ENCODE results near the gene TBC1D14. TPM values are rescaled to one million over a fixed set of nuclear protein-coding genes. Genes with fewer than 3 reads are reported as not detected.
"Not testable (repeated sequence)": the region's sequence is repeated elsewhere in the genome, so short reads cannot be mapped to it uniquely, and the experiment has no call there.

TBC1D14 gene
- total RNA-seq, 1 donor from 2014 or later = 61.8 TPM

- no peaks in the 10 kb centered on the region for H3K27me3 Mint-ChIP-seq
- no peak for DNase-seq (ENCODE audit: low spot score, unreplicated experiment)
- no peak overlapping the region for H3K27ac Mint-ChIP-seq
- H3K9me3 Mint-ChIP-seq (ENCODE audit: low read depth) = no peaks in the 10 kb centered on the region
- H3K36me3 Mint-ChIP-seq (ENCODE audit: insufficient read depth) = peaks cover 7% of the 10 kb centered on the region
- peaks cover 8% of the 10 kb centered on the region for H3K4me1 Mint-ChIP-seq (ENCODE audit: low read depth)
- no peak for TF ChIP-seq CTCF (IDR thresholded peaks at IDR 0.05; ENCODE audit: unreplicated experiment)
- H3K4me3 Mint-ChIP-seq (ENCODE audit: low read depth) = no peak overlapping the region
These were observed 19.3 kb upstream of the TBC1D14 start for GRCh38 chr4:6890358-6890757.

GRCh38 chr4:6890971-6891370 lies 18.7 kb upstream of the TBC1D14 start:
- H3K27ac Mint-ChIP-seq; H3K9me3 Mint-ChIP-seq (ENCODE audit: low read depth); H3K4me3 Mint-ChIP-seq (ENCODE audit: low read depth); DNase-seq (ENCODE audit: low spot score, unreplicated experiment); H3K36me3 Mint-ChIP-seq (ENCODE audit: insufficient read depth); H3K27me3 Mint-ChIP-seq; H3K4me1 Mint-ChIP-seq (ENCODE audit: low read depth): not testable (repeated sequence)

- peaks cover 8% of the 10 kb centered on the region for H3K4me1 Mint-ChIP-seq (ENCODE audit: low read depth)
- H3K9me3 Mint-ChIP-seq (ENCODE audit: low read depth) = no peaks in the 10 kb centered on the region
- H3K27me3 Mint-ChIP-seq = no peaks in the 10 kb centered on the region
- H3K27ac Mint-ChIP-seq = no peak overlapping the region
- TF ChIP-seq CTCF (IDR thresholded peaks at IDR 0.05; ENCODE audit: unreplicated experiment) = no peak
- DNase-seq (ENCODE audit: low spot score, unreplicated experiment) = no peak
- H3K36me3 Mint-ChIP-seq (ENCODE audit: insufficient read depth) = peaks cover 6% of the 10 kb centered on the region
- H3K4me3 Mint-ChIP-seq (ENCODE audit: low read depth) = no peak overlapping the region
These were observed 18.0 kb upstream of the TBC1D14 start for GRCh38 chr4:6891436-6892170.

GRCh38 chr4:6892190-6892908 lies 17.3 kb upstream of the TBC1D14 start:
- Mint-ChIP-seq H3K27me3 (no peaks in the 10 kb centered on the region), H3K9me3 (ENCODE audit: low read depth) (no peaks in the 10 kb centered on the region), H3K36me3 (ENCODE audit: insufficient read depth) (peaks cover 6% of the 10 kb centered on the region), H3K4me1 (ENCODE audit: low read depth) (peaks cover 8% of the 10 kb centered on the region), H3K4me3 (ENCODE audit: low read depth) (no peak overlapping the region), H3K27ac (peak overlapping the region; percentile 64)
- no peak for DNase-seq (ENCODE audit: low spot score, unreplicated experiment)
- TF ChIP-seq CTCF (IDR thresholded peaks at IDR 0.05; ENCODE audit: unreplicated experiment) = no peak

- Mint-ChIP-seq H3K27ac (peak overlapping the region; percentile 64), H3K9me3 (ENCODE audit: low read depth) (no peaks in the 10 kb centered on the region), H3K27me3 (no peaks in the 10 kb centered on the region), H3K36me3 (ENCODE audit: insufficient read depth) (peaks cover 6% of the 10 kb centered on the region), H3K4me1 (ENCODE audit: low read depth) (peaks cover 8% of the 10 kb centered on the region), H3K4me3 (ENCODE audit: low read depth) (no peak overlapping the region)
- no peak for DNase-seq (ENCODE audit: low spot score, unreplicated experiment)
- no peak for TF ChIP-seq CTCF (IDR thresholded peaks at IDR 0.05; ENCODE audit: unreplicated experiment)
These were observed 16.8 kb upstream of the TBC1D14 start for GRCh38 chr4:6892909-6893202.

Measured in progenitor cell of endocrine pancreas (in vitro differentiated cells).